Measurements from ENCODE around the gene DIPK1B.

Gene DIPK1B

DNA sequence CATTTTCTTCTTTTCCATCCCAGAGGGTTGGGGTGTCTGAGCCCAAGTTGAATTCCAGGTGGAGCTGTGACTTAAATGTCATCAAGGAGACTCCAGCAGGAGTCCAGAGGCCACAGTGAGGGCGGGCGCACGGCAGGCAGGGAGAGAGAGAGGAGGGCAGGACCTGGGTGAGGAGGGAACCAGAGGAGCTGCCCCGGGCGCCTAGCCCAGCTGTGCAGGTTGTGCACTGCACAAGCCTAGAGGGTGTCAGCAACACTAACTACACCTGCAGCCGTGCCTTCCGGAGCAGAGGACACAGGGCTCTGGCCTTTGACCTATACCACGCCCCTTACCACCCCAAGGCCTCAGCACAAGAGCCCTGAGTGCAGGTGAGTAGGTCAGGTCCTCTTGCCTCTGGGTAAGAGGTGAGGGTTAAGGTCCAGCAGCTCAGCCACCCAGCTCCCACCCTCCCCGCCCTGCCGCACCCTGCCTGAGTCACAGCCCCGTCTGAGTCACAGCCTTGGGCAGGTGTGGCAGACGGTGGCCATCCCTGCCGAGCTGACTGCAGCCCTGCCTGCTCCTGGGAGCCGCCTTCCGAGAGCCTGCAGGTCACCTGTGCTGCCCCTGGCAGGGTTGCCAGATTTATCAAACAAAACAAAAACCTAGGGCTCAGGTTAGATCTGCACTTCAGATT, 18.7 kb upstream of the DIPK1B start:
- TF ChIP-seq, protein P1, sequence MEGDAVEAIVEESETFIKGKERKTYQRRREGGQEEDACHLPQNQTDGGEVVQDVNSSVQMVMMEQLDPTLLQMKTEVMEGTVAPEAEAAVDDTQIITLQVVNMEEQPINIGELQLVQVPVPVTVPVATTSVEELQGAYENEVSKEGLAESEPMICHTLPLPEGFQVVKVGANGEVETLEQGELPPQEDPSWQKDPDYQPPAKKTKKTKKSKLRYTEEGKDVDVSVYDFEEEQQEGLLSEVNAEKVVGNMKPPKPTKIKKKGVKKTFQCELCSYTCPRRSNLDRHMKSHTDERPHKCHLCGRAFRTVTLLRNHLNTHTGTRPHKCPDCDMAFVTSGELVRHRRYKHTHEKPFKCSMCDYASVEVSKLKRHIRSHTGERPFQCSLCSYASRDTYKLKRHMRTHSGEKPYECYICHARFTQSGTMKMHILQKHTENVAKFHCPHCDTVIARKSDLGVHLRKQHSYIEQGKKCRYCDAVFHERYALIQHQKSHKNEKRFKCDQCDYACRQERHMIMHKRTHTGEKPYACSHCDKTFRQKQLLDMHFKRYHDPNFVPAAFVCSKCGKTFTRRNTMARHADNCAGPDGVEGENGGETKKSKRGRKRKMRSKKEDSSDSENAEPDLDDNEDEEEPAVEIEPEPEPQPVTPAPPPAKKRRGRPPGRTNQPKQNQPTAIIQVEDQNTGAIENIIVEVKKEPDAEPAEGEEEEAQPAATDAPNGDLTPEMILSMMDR (IDR thresholded peaks at IDR 0.05; ENCODE audit: poor library complexity, severe bottlenecking), result no peak
- peak; percentile 92 for DNase-seq (ENCODE audit: low spot score)
- H3K27me3 ChIP-seq (ENCODE audit: insufficient read depth, poor library complexity, severe bottlenecking), result no peaks in the 10 kb centered on the region
- no peak overlapping the region for H3K27ac ChIP-seq (ENCODE audit: poor library complexity, severe bottlenecking)
- H3K4me3 ChIP-seq (ENCODE audit: severe bottlenecking), result no peak overlapping the region
- ATAC-seq (ENCODE audit: low read depth), result peak; percentile 92
- H3K36me3 ChIP-seq (ENCODE audit: low read depth), result no peaks in the 10 kb centered on the region
- no peaks in the 10 kb centered on the region for H3K9me3 ChIP-seq (ENCODE audit: severe bottlenecking)
- peaks cover 14% of the 10 kb centered on the region for H3K4me1 ChIP-seq (ENCODE audit: insufficient read depth, poor library complexity, severe bottlenecking)

GRCh38 chr9:136694163-136694871, 18.1 kb upstream of the DIPK1B start:
- peak; percentile 44 for ATAC-seq (ENCODE audit: low read depth)
- H3K27ac ChIP-seq (ENCODE audit: poor library complexity, severe bottlenecking), result no peak overlapping the region
- H3K27me3 ChIP-seq (ENCODE audit: insufficient read depth, poor library complexity, severe bottlenecking), result no peaks in the 10 kb centered on the region

DNA sequence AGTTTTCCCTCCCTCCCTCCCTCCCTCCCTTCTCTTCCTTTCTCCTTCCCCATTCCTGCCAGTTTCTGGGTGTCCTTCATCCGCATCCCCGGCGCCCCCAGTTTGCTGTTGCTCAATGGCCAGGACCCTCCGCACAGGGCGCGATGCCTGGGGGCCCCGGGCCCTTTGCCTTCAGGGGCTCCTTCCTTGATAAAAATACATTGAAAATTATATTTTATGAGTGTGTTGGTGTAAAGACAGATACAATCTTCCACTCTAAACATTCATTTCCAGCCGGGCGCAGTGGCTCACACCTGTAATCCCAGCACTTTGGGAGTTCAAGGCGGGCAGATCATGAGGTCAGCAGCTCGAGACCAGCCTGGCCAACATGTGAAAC, 17.5 kb upstream of the DIPK1B start:
- DNase-seq (ENCODE audit: low spot score) (no peak), ATAC-seq (ENCODE audit: low read depth) (no peak)
- Histone ChIP-seq H3K4me1 (ENCODE audit: insufficient read depth, poor library complexity, severe bottlenecking) (peaks cover 14% of the 10 kb centered on the region), H3K36me3 (ENCODE audit: low read depth) (no peaks in the 10 kb centered on the region), H3K27me3 (ENCODE audit: insufficient read depth, poor library complexity, severe bottlenecking) (no peaks in the 10 kb centered on the region), H3K27ac (ENCODE audit: poor library complexity, severe bottlenecking) (no peak overlapping the region), H3K9me3 (ENCODE audit: severe bottlenecking) (no peaks in the 10 kb centered on the region), H3K4me3 (ENCODE audit: severe bottlenecking) (no peak overlapping the region)
- TF ChIP-seq, protein P1 (IDR thresholded peaks at IDR 0.05; ENCODE audit: poor library complexity, severe bottlenecking), result no peak

More at GRCh38 chr9:136694163-136694871, 18.1 kb upstream of the DIPK1B start:
- DNase-seq (ENCODE audit: low spot score), result no peak
- H3K36me3 ChIP-seq (ENCODE audit: low read depth), result no peaks in the 10 kb centered on the region
- TF ChIP-seq, protein P1 (IDR thresholded peaks at IDR 0.05; ENCODE audit: poor library complexity, severe bottlenecking), result peak; percentile 68
- no peak overlapping the region for H3K4me3 ChIP-seq (ENCODE audit: severe bottlenecking)
- H3K9me3 ChIP-seq (ENCODE audit: severe bottlenecking), result no peaks in the 10 kb centered on the region
- peaks cover 14% of the 10 kb centered on the region for H3K4me1 ChIP-seq (ENCODE audit: insufficient read depth, poor library complexity, severe bottlenecking)

GRCh38 chr9:136695435-136695895, 16.9 kb upstream of the DIPK1B start:
- H3K27me3 ChIP-seq (ENCODE audit: insufficient read depth, poor library complexity, severe bottlenecking), result no peaks in the 10 kb centered on the region
- H3K9me3 ChIP-seq (ENCODE audit: severe bottlenecking), result no peaks in the 10 kb centered on the region
- TF ChIP-seq, protein P1 (IDR thresholded peaks at IDR 0.05; ENCODE audit: poor library complexity, severe bottlenecking), result no peak
- H3K27ac ChIP-seq (ENCODE audit: poor library complexity, severe bottlenecking), result no peak overlapping the region
- H3K4me1 ChIP-seq (ENCODE audit: insufficient read depth, poor library complexity, severe bottlenecking), result peaks cover 14% of the 10 kb centered on the region
- no peaks in the 10 kb centered on the region for H3K36me3 ChIP-seq (ENCODE audit: low read depth)
- peak; percentile 34; the same call in 2 of the 3 replicates for ATAC-seq (ENCODE audit: low read depth)
- H3K4me3 ChIP-seq (ENCODE audit: severe bottlenecking), result no peak overlapping the region
- DNase-seq (ENCODE audit: low spot score), result no peak

GRCh38 chr9:136695955-136696354, 16.4 kb upstream of the DIPK1B start:
- no peaks in the 10 kb centered on the region for H3K9me3 ChIP-seq (ENCODE audit: severe bottlenecking)
- ATAC-seq (ENCODE audit: low read depth), result no peak
- no peak for DNase-seq (ENCODE audit: low spot score)
- peaks cover 14% of the 10 kb centered on the region for H3K4me1 ChIP-seq (ENCODE audit: insufficient read depth, poor library complexity, severe bottlenecking)
- H3K36me3 ChIP-seq (ENCODE audit: low read depth), result no peaks in the 10 kb centered on the region
- no peak overlapping the region for H3K4me3 ChIP-seq (ENCODE audit: severe bottlenecking)
- TF ChIP-seq, protein P1 (IDR thresholded peaks at IDR 0.05; ENCODE audit: poor library complexity, severe bottlenecking), result no peak
- no peak overlapping the region for H3K27ac ChIP-seq (ENCODE audit: poor library complexity, severe bottlenecking)
- H3K27me3 ChIP-seq (ENCODE audit: insufficient read depth, poor library complexity, severe bottlenecking), result peaks cover 1% of the 10 kb centered on the region

All from RWPE2 (cell line).